ENCODE results near the gene ITCH. TPM values are rescaled to one million over a fixed set of nuclear protein-coding genes. Genes with fewer than 3 reads are reported as not detected.

Gene ITCH
- total and polyA plus RNA-seq, 11 donors = 6.0 to 49.0 (median 39.5) TPM

DNA sequence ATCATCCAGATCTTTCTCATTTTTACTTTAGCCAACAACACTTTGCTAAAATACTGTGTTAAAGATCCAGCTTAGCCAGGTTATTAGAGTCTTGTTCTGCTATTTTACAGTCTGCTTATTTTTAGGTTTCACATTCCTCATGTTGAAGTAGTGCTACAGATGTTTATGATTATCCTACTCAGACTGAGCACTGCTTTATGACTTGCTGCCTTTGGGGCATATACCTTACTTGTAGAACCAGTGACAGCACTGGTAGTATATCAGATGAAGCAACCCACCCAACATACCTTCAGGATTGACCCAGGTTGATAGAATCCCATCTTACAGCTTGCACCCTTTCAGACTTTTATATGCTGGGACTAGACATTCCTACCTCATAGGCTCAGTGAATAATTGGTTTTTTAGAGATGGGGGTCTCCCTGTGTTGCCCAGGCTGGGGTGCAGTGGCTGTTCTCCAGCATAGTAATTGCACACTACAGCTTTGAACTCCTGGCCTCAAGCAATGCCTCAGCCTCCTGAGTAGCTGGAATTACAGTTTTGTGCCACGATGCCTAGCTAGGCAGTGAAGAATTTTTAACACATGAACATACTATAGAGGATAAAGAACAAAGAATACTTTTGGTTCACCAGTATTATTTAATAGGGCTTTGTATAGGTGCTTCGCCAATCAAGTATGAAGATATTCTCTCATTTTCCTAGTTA lies 89.4 kb downstream of the ITCH start:
- H3K4me1 ChIP-seq = peaks cover 0 to 8% (median 0%) of the 10 kb centered on the region in 12 donors
- intact Hi-C loops (cut with DNase I) = no loop called here
- H3K9me3 ChIP-seq = no peaks in the 10 kb centered on the region
- ATAC-seq (no peak), DNase-seq (no peak)
- H3K27ac ChIP-seq = no peak overlapping the region
- TF ChIP-seq CTCF (IDR thresholded peaks at IDR 0.05) (no peak), POLR2A (IDR thresholded peaks at IDR 0.05) (no peak)
- no peak overlapping the region for H3K4me3 ChIP-seq
- 84 to 89% (median 86%) methylated on average over 2 of the region's 2 CpGs for WGBS, 4 donors
- no peaks in the 10 kb centered on the region for H3K27me3 ChIP-seq
- peaks cover 0 to 91% (median 72%) of the 10 kb centered on the region in 9 donors for H3K36me3 ChIP-seq

DNA sequence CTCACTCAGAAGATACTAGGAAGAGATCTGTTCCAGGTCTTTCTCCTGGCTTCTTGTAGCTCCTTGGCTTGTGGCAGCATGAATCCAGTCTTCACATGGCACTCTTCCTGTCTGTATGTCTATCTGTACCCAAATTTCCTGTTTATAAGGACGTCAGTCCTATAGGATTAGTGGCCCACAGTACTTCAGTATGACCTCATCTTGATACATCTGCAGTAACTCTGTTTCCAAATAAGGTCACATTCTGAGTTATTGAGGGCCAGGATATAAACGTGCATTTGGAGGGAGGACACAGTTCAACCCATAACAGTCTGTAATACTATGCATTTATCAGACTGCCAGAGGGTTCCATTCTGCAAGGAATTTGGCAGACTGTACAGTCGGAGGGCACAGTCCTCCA lies 95.6 kb downstream of the ITCH start:
- Histone ChIP-seq H3K27me3 (no peaks in the 10 kb centered on the region), H3K36me3 (peaks cover 0 to 92% (median 72%) of the 10 kb centered on the region in 9 donors), H3K27ac (no peak overlapping the region), H3K4me1 (peaks cover 0 to 10% (median 0%) of the 10 kb centered on the region in 12 donors), H3K4me3 (no peak overlapping the region), H3K9me3 (no peaks in the 10 kb centered on the region)
- intact Hi-C loops (cut with DNase I) = no loop called here
- TF ChIP-seq POLR2A (IDR thresholded peaks at IDR 0.05) (no peak), CTCF (IDR thresholded peaks at IDR 0.05) (no peak)
- ATAC-seq (peak in 1 of 4 donors; percentile 20), DNase-seq (no peak)
- WGBS, 4 donors = 66 to 75% (median 68%) methylated on average over 3 of the region's 3 CpGs

- intact Hi-C loops (cut with DNase I) = no loop called here
- H3K4me3 ChIP-seq = no peak overlapping the region
- ATAC-seq = no peak
- H3K9me3 ChIP-seq = no peaks in the 10 kb centered on the region
- no peak overlapping the region for H3K27ac ChIP-seq
- peaks cover 0 to 10% (median 0%) of the 10 kb centered on the region in 12 donors for H3K4me1 ChIP-seq
- no peak for DNase-seq
- TF ChIP-seq POLR2A (IDR thresholded peaks at IDR 0.05) (no peak), CTCF (IDR thresholded peaks at IDR 0.05) (no peak)
- peaks cover 0 to 98% (median 78%) of the 10 kb centered on the region in 9 donors for H3K36me3 ChIP-seq
- 76 to 91% (median 80%) methylated on average over 5 of the region's 5 CpGs for WGBS, 4 donors
- no peaks in the 10 kb centered on the region for H3K27me3 ChIP-seq
These were observed 96.3 kb downstream of the ITCH start for GRCh38 chr20:34459209-34459897.

DNA sequence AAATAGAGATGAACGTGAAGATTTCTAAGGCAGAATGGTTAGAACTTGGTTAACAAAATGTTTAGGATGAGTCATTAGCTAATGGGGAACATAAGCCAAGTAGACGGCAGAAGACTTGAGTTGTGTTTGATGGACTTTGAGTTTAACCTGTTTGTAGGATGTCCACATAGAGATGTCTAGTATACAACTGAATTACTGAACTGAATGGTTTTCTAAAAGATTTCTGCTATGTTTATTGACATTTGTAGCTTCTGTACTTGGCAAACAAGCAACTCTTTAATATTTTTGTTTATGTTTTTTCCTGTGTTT lies 98.7 kb downstream of the ITCH start:
- Histone ChIP-seq H3K36me3 (peaks cover 0 to 95% (median 81%) of the 10 kb centered on the region in 9 donors), H3K4me1 (peaks cover 0 to 10% (median 0%) of the 10 kb centered on the region in 12 donors), H3K9me3 (no peaks in the 10 kb centered on the region), H3K27ac (no peak overlapping the region), H3K4me3 (no peak overlapping the region), H3K27me3 (no peaks in the 10 kb centered on the region)
- DNase-seq (no peak), ATAC-seq (no peak)
- TF ChIP-seq CTCF (IDR thresholded peaks at IDR 0.05) (no peak), POLR2A (IDR thresholded peaks at IDR 0.05) (no peak)
- 84 to 95% (median 87%) methylated on average over 2 of the region's 2 CpGs for WGBS, 4 donors
- intact Hi-C loops (cut with DNase I) = loop anchor here in 1 of 10 donors (10.0 kb wide), 1 partner anchor 267 kb away; no protein-coding TSS in a partner anchor
